HCT116 (cell line): ENCODE results near the gene BTBD2.

Source experiments
- ATF3 ChIP-seq: IDR thresholded peaks from 2 replicates; pipeline ENCODE4 v1.6.1; 2012
- CTCF ChIP-seq, 3 experiments: fragments of 200-600 bp in 1 of 3; sonication (generic) in 1 of 3; IDR thresholded peaks in 2 of 3; conservative IDR thresholded peaks in 1 of 3; 2 replicates each; pipeline ENCODE4 v1.5.1; 2012 to 2017; ENCODE audit warnings: low read depth in 2 of 3, low read length in 2 of 3, antibody characterized with exemption in 1 of 3, borderline replicate concordance in 1 of 3, control low read depth in 1 of 3, mild to moderate bottlenecking in 1 of 3, mixed read lengths in 1 of 3, mixed run types in 1 of 3, moderate library complexity in 1 of 3; ENCODE audit not compliant: insufficient read depth in 1 of 3
- ELF1 ChIP-seq: IDR thresholded peaks from 2 replicates; pipeline ENCODE4 v1.6.1; 2012; ENCODE audit warnings: low read depth, borderline replicate concordance
- EZH2 ChIP-seq: fragments of 200-600 bp; sonication (generic); IDR thresholded peaks from 2 replicates; pipeline ENCODE4 v1.6.1; 2017; ENCODE audit warnings: antibody characterized with exemption, mixed run types
- FOSL1 ChIP-seq: IDR thresholded peaks from 2 replicates; pipeline ENCODE4 v1.6.1; 2012; ENCODE audit warnings: low read depth
- JUND ChIP-seq: IDR thresholded peaks from 2 replicates; pipeline ENCODE4 v1.6.1; 2012
- POLR2A ChIP-seq: IDR thresholded peaks from 2 replicates; pipeline ENCODE4 v1.7.0; 2011; ENCODE audit warnings: borderline replicate concordance; ENCODE audit not compliant: insufficient read depth, insufficient read length; ENCODE audit errors: extremely low read depth
- POLR2AphosphoS5 ChIP-seq: IDR thresholded peaks from 2 replicates; pipeline ENCODE4 v1.6.1; 2011; ENCODE audit warnings: mild to moderate bottlenecking, low read depth, low read length, moderate library complexity
- SIN3A ChIP-seq: IDR thresholded peaks from 2 replicates; pipeline ENCODE4 v1.6.1; 2012; ENCODE audit warnings: low read depth
- ZBTB33 ChIP-seq: IDR thresholded peaks from 2 replicates; pipeline ENCODE4 v1.6.1; 2011; ENCODE audit warnings: mild to moderate bottlenecking, low read length, moderate library complexity; ENCODE audit not compliant: insufficient replicate concordance; ENCODE audit errors: extremely low read depth
- TF ChIP-seq, protein P1 (sequence below): IDR thresholded peaks from 2 replicates; pipeline ENCODE4 v1.6.1; 2012
- TF ChIP-seq, protein P2 (sequence below): IDR thresholded peaks from 2 replicates; pipeline ENCODE4 v1.6.1; 2012; ENCODE audit warnings: low read depth

- TF ChIP-seq EZH2 (no peak), FOSL1 (no peak), CTCF (IDR thresholded peaks at IDR 0.05 in 2 of 3, conservative IDR thresholded peaks at IDR 0.05 in 1 of 3; ENCODE audit: borderline replicate concordance in 1 of 3, insufficient read depth in 1 of 3, low read depth in 2 of 3, low read length in 2 of 3) (no peak), JUND (no peak), POLR2AphosphoS5 (no peak), ELF1 (no peak), ATF3 (no peak), POLR2A (no peak), SIN3A (no peak), ZBTB33 (no peak)
- TF ChIP-seq, protein P1, sequence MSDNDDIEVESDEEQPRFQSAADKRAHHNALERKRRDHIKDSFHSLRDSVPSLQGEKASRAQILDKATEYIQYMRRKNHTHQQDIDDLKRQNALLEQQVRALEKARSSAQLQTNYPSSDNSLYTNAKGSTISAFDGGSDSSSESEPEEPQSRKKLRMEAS, result no peak
- TF ChIP-seq, protein P2, sequence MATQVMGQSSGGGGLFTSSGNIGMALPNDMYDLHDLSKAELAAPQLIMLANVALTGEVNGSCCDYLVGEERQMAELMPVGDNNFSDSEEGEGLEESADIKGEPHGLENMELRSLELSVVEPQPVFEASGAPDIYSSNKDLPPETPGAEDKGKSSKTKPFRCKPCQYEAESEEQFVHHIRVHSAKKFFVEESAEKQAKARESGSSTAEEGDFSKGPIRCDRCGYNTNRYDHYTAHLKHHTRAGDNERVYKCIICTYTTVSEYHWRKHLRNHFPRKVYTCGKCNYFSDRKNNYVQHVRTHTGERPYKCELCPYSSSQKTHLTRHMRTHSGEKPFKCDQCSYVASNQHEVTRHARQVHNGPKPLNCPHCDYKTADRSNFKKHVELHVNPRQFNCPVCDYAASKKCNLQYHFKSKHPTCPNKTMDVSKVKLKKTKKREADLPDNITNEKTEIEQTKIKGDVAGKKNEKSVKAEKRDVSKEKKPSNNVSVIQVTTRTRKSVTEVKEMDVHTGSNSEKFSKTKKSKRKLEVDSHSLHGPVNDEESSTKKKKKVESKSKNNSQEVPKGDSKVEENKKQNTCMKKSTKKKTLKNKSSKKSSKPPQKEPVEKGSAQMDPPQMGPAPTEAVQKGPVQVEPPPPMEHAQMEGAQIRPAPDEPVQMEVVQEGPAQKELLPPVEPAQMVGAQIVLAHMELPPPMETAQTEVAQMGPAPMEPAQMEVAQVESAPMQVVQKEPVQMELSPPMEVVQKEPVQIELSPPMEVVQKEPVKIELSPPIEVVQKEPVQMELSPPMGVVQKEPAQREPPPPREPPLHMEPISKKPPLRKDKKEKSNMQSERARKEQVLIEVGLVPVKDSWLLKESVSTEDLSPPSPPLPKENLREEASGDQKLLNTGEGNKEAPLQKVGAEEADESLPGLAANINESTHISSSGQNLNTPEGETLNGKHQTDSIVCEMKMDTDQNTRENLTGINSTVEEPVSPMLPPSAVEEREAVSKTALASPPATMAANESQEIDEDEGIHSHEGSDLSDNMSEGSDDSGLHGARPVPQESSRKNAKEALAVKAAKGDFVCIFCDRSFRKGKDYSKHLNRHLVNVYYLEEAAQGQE, result no peak
Measured at GRCh38 chr19:1979642-1980041, 35.9 kb downstream of the BTBD2 start.
